Hindlimb muscle (tissue), 1 donor: ENCODE data around the gene XRCC4. TPM values are rescaled to one million over a fixed set of nuclear protein-coding genes. Genes with fewer than 3 reads are reported as not detected.
"Not testable (repeated sequence)": the region's sequence is repeated elsewhere in the genome, so short reads cannot be mapped to it uniquely, and the experiment has no call there.

Experiments
- DNase-seq: peaks from one replicate; pipeline ENCODE4 v3.0.0-alpha.2; 2013
- polyA plus RNA-seq: library from polyadenylated mRNA; unstranded; fragments of 120-200 nt; gene quantifications from one replicate; pipeline ENCODE4 v1.2.1, GENCODE V29; 2013; ENCODE audit not compliant: insufficient read length

XRCC4 gene
- polyA plus RNA-seq, 1 donor, result 5.5 TPM

GRCh38 chr5:83118471-83118870 lies 41.1 kb downstream of the XRCC4 start:
- no peak for DNase-seq

- DNase-seq, result no peak
These were observed 41.6 kb downstream of the XRCC4 start for GRCh38 chr5:83118976-83119375.

- no peak for DNase-seq
These were observed 47.2 kb downstream of the XRCC4 start for GRCh38 chr5:83124593-83124992.

DNA sequence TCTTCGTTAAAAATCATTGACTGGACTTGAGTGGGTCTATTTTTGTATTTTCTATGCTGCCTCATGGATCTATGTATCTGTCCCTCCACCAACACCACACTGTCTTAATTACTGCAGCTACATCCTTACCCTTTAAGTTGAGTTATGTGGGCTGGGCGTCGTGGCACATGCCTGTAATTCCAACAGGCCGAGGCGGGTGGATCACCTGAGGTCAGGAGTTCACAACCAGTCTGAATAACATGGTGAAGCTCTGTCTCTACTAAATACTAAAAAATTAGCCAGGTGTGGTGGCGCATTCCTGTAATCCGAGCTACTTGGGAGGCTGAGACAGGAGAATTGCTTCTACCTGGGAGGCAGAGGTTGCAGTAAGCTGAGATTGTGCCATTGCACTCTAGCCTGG lies 48.2 kb downstream of the XRCC4 start:
- no peak for DNase-seq

DNA sequence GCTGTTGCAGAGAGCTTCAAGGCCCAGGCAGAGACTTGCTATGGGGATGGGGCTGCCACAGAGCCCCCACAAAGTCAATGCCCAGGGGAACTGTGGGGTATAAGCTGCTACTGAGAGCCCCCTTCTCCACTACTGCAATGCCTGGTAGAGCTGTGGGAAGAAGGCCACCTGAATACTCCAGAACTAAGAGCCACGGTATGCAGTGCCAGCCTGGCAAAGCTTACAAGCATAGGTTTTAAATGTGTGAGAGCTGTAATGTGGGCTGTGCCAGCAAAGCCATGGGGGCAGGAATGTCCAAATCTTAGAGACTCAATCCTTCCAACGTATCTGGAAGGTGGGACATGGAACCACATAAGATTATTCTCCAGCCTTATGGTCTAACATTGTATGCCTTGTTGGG lies 49.2 kb downstream of the XRCC4 start:
- no peak for DNase-seq

- DNase-seq, result no peak
These were observed 56.5 kb downstream of the XRCC4 start for GRCh38 chr5:83133797-83134196.

- no peak for DNase-seq
These were observed 65.2 kb downstream of the XRCC4 start for GRCh38 chr5:83142526-83142925.

DNA sequence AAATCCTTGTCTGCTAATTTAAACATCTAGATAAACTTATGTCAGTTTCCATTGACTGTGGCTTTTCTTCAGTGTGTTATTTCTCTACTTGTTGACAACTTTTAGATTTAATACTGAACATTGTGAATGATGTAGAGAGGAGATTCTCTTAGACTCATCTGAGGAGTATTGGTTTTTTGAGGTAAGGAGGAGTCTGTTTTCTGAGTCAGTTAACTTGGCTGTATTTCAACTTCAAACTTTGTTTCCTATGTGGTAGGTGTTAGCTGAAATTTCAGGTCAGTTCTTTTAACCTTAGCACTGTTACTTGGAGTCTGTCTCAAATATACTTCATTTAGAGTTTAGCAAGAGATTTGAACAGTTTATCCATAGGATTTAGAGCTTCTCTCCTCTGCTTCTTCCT lies 67.9 kb downstream of the XRCC4 start:
- no peak for DNase-seq

- DNase-seq, result peak; percentile 40
These were observed 68.6 kb downstream of the XRCC4 start for GRCh38 chr5:83145882-83146331.

DNA sequence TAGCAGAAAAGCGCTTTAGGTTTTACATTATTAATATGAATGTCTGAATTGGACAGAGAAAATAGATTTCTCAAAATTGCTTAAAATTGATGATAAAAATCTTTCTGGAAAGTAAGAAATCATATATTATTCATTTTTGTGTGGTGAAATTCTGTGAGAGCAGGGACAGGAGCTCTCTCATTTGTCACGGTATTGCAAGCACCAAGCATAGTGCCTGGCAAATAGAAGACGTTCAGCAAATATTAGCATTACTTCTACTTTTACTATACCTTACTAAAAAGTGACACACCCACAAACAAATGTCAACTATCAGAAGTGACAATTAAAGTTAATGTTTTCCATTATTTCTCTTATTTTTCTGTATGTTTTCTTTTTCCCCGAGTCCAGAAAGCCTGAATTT lies 69.1 kb downstream of the XRCC4 start:
- no peak for DNase-seq

DNA sequence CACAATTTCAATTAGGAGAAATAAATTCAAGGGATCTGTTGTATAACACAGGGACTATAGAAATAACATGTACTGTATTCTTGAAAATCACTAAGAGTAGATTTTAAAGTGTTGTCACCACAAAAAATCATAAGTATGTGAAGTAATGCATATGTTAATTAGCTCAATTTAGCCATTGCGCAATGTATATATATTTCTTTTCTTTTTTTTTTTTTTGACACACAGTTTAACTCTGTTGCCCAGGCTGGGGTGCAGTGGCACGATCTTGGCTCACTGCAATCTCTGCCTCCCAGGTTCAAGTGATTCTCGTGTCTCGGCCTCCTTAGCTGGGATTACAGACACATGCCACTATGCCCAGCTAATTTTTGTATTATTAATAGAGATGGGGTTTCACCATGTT lies 70.2 kb downstream of the XRCC4 start:
- DNase-seq, result no peak

- no peak for DNase-seq
These were observed 71.0 kb downstream of the XRCC4 start for GRCh38 chr5:83148370-83148769.

DNA sequence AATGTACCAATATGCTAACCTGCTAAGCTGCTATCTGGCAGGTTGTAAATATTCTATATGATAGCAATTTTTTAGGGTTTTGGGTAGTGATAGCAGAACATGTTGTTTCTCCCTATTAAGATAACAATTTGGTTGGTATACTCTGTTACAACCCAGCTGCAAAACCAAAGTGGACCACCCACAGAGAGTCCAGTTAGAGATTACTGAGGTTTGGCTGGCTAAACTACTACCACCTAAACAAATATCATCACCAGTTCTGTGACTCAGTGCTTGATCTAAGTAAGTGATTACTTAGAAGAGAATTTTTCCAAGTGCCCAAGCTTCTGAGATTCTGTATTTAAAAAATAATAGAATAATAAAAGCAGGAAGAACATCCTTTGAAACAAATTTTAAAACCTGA lies 72.3 kb downstream of the XRCC4 start:
- no peak for DNase-seq

DNA sequence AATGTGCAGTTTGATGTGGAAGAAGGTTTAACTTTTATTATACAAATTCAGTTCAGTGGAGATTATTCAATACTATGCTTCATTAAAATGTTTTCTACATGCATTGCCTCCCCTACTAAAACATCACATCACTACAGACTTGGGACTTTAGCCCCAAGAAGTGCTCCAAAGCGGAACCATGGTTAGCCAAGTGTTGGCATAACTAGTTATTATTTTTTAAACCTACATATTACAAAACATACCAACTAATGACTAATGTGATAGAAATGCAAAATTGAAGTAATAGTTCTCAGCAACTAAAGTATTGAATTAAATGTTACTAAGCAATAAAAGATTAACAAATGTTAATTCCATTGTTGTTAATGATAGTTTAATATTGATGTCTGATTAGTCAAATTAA lies 74.5 kb downstream of the XRCC4 start:
- no peak for DNase-seq

DNA sequence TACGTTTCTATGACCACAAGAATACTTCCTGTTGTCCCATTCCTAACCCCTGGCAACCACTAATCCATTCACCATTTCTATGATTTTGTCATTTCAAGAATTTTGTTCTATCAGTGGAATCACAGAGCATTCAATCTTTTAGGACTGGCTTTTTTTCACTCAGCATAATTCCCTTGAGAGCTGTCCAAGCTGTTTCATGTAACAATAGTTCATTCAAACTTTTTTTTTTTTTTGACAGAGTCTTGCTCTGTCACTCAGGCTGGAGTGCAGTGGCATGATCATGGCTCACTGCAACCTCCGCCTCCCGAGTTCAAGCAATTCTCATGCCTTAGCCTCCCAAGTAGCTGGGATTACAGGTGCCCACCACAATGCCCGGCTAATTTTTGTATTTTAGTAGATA lies 75.6 kb downstream of the XRCC4 start:
- DNase-seq, result not testable (repeated sequence)

GRCh38 chr5:83156001-83156400 lies 78.7 kb downstream of the XRCC4 start:
- DNase-seq, result no peak

DNA sequence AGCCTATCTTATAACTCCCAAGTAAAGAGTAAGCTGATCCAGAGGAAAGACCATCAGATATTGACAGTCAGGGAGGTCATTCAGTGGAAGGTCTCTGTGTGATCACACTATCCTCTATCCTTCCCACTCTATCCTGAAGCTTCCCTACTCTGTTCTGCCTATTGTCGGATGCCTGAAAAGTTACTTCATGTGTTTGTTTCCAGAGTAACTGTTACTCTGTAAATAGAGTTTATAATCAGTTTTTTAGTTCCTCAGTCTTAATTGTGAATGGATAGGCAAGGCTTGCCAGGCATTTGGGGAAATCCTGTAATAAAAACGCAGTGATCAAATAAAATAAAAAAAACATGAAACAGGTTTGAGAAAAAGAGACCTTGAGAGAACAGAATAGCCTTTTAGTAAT lies 79.8 kb downstream of the XRCC4 start:
- DNase-seq, result no peak

GRCh38 chr5:83162601-83163000 lies 85.3 kb downstream of the XRCC4 start:
- no peak for DNase-seq

- DNase-seq, result no peak
These were observed 90.2 kb downstream of the XRCC4 start for GRCh38 chr5:83167538-83167937.

DNA sequence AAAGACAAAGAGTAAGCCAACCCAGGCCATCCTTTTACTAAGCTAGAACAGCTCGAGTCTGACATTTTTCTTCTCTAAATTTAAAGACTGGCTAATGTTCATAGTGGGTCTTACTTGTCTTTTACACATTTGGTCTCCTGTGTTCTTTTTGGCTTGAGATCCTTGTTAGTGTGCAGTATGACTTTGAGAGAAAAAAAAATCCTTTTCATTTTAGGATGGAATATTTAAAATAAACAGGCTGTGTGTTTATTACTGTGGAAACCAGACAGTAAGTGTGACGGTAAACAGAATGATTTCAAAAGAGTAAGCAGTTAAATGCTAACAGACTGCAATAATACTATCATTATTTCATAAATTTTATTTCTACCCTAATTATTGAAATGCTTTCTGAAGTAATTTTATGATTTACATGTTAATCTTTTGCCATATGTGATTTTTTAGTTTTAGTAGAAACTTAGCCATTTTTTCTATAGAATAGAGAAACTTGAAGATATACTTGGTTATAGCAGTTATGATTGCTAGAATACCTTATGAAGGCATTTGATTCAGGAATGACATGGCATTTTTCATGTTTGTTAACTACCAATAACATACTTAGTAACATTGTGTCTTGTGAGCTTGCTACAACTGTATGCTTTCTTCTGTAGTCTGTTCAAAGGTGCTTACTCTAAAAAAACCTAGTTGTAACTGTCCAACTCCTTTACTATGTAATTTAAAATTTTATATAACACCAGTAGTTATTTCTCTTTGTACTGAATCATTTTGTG lies 92.4 kb downstream of the XRCC4 start:
- no peak for DNase-seq

DNA sequence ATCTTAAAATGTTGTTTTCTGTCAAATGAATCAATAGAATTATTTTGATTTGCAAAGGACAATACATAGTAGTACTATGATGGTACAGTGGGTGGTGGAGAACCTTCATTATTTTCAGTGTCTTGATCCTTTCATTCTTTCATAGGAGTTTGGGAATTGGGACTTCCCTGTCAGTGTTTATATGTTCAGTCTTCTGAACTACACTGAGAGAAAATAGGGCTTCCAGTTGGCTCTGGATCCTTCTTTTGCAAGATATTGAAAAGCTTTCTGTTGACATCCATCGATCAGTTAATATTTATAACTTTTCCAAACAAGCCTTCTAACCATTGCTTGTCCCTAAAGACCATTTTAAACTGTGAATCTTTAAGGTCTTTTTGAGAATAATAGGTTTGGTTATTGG lies 94.7 kb downstream of the XRCC4 start:
- DNase-seq, result no peak

- peak; percentile 14 for DNase-seq
These were observed 95.3 kb downstream of the XRCC4 start for GRCh38 chr5:83172655-83173054.

DNA sequence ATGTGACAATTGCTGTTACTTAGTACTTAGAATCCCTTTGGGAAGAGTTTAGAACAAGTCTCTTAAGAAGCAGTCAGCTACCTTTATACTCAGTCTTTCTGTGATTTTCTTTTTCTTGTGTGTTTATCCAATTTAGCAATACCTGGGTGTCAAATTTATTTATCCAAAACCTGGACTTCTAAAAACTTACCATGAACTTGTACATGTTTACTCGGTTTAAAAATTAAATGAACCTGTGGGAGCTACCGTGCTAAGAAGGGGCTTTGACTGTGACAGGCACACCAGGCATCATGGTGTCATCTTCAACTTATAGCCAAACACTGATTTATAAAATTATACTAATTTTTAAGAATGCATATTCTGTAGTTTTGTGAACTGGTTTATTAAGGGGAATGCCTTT lies 96.5 kb downstream of the XRCC4 start:
- DNase-seq, result no peak

DNA sequence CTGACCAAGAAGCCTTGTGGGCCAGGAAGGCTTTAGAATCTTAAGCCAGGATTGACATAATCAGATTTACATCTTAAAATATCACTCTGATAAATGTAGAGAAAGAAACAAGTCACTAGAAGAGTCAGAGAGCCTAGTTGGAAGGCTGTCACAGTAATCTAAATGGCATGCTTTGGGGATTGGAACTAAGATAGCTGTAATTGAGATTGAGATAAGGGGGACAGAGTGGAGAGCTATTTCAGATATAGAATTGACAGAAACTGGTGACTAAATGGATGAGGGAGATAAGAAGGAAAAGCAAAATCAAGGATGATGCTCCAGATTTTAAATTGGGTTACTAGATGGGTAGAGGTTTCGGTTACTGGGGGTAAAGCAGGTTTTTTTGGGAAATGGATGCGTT lies 100.5 kb downstream of the XRCC4 start:
- DNase-seq, result no peak

DNA sequence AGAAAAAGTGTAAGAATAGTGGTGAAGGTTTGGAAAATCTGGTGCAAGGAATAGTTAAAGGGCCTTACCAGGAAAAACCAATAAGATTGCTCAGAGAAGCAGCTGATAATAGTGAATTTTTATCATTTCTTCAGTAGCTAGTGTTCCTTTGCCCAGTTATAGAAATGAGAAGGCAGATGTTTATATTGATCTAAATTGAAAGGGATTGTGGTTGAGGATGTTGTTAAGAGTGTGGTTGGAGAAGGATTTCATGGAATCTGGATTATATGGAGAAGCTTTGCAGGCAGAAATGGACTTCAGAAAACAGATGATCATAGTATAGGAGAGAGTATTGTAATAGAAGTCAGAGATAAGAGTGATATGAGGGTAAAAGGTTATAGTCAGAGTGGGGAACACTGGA lies 102.6 kb downstream of the XRCC4 start:
- DNase-seq, result no peak
